PC-9 (cell line): ENCODE data around the gene ZNF107.

Experiments
- EZH2 ChIP-seq: fragments of 200-600 bp; sonication (generic); IDR thresholded peaks from 2 replicates; pipeline ENCODE4 v1.8.0; 2017; ENCODE audit warnings: antibody characterized with exemption, low read depth
- TF ChIP-seq, protein P1 (sequence below): fragments of 200-600 bp; sonication (generic); conservative IDR thresholded peaks from 2 replicates; pipeline ENCODE4 v1.6.1; 2017; ENCODE audit warnings: mixed run types, antibody characterized with exemption, mild to moderate bottlenecking, moderate library complexity

DNA sequence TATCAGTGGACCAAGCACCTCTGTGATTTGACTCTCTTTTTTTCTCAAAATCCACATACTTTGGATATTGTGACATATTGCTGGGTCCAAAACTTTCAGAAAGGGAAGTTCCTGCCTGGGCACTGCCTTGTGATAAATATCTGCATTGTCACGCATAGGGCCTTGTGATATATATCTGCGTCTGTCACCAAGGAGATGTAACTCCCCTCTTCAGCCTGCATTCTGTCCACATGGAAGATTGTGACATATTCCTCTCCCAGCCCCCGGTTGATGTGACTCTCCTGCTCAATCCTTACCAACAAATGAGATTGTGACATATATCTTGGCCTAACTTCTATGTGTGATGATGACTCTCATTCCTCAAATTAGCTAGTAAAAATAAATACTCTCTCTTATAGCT is 25.4 kb upstream of the ZNF107 start:
- TF ChIP-seq, protein P1, sequence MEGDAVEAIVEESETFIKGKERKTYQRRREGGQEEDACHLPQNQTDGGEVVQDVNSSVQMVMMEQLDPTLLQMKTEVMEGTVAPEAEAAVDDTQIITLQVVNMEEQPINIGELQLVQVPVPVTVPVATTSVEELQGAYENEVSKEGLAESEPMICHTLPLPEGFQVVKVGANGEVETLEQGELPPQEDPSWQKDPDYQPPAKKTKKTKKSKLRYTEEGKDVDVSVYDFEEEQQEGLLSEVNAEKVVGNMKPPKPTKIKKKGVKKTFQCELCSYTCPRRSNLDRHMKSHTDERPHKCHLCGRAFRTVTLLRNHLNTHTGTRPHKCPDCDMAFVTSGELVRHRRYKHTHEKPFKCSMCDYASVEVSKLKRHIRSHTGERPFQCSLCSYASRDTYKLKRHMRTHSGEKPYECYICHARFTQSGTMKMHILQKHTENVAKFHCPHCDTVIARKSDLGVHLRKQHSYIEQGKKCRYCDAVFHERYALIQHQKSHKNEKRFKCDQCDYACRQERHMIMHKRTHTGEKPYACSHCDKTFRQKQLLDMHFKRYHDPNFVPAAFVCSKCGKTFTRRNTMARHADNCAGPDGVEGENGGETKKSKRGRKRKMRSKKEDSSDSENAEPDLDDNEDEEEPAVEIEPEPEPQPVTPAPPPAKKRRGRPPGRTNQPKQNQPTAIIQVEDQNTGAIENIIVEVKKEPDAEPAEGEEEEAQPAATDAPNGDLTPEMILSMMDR: no peak
- TF ChIP-seq EZH2: no peak
